Measurements from ENCODE around the gene RERGL. TPM values are rescaled to one million over a fixed set of nuclear protein-coding genes. Genes with fewer than 3 reads are reported as not detected.
"Not testable (repeated sequence)": the region's sequence is repeated elsewhere in the genome, so short reads cannot be mapped to it uniquely, and the experiment has no call there.

RERGL gene
- total RNA-seq, 1 experiment from 2014 or later = not detected

- ChIA-PET CTCF (no interaction called here), POLR2A (no interaction called here)
- no TSS peak for BruUV-seq (replicated peaks)
- H3K36me3 ChIP-seq (ENCODE audit: control insufficient read depth, insufficient read depth, low read length) = no peaks in the 10 kb centered on the region
- Mint-ChIP-seq H3K36me3 (ENCODE audit: insufficient read depth, unreplicated experiment) (no peaks in the 10 kb centered on the region), H3K27ac (ENCODE audit: unreplicated experiment) (no peak overlapping the region), H3K9me3 (ENCODE audit: unreplicated experiment) (peaks cover 9% of the 10 kb centered on the region), H3K4me3 (ENCODE audit: unreplicated experiment) (no peak overlapping the region), H3K27me3 (ENCODE audit: insufficient read depth, unreplicated experiment) (peaks cover 2% of the 10 kb centered on the region), H3K4me1 (ENCODE audit: low read depth, unreplicated experiment) (no peaks in the 10 kb centered on the region)
- no peaks in the 10 kb centered on the region for H3K4me1 ChIP-seq
- TF ChIP-seq CTCF (IDR thresholded peaks at IDR 0.05; ENCODE audit: insufficient read depth in 1 of 2, low read depth in 1 of 2, low read length in 1 of 2, severe bottlenecking in 1 of 2, unreplicated experiment in 1 of 2) = no peak
- H3K4me3 ChIP-seq (ENCODE audit: low read depth, low read length) = no peak overlapping the region
- no peaks in the 10 kb centered on the region for H3K27me3 ChIP-seq (replicated peaks; ENCODE audit: control insufficient read depth, insufficient read depth, low read length)
- intact Hi-C loops (cut with micrococcal nuclease; ENCODE audit: unreplicated experiment) = no loop called here
- no peak for DNase-seq
- no peaks in the 10 kb centered on the region for H3K9me3 ChIP-seq
These were observed 21.6 kb downstream of the RERGL start for GRCh38 chr12:18068355-18068754.

DNA sequence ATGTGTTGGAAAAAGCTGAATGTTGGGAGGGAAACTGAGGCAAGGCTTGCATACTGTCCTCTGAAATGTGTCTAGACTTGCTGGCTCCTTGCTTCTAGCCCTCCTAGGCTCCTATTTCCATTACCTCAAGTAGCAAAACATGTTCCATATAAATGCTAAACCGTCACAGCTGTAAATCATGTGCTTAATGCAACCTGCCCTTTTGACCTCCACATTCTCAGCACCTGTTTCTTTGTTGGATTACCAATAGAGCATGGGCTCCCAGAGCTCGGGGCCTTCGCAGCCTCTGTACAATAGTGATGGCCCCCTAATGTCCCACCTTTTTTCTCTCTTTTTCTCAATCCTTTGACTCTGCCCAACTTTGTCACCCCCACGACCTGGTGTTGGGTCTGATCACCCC is 23.3 kb downstream of the RERGL start:
- Histone ChIP-seq H3K9me3 (no peaks in the 10 kb centered on the region), H3K36me3 (ENCODE audit: control insufficient read depth, insufficient read depth, low read length) (no peaks in the 10 kb centered on the region), H3K27me3 (replicated peaks; ENCODE audit: control insufficient read depth, insufficient read depth, low read length) (no peaks in the 10 kb centered on the region), H3K4me3 (ENCODE audit: low read depth, low read length) (no peak overlapping the region), H3K4me1 (no peaks in the 10 kb centered on the region)
- Mint-ChIP-seq H3K4me1 (ENCODE audit: low read depth, unreplicated experiment) (no peaks in the 10 kb centered on the region), H3K4me3 (ENCODE audit: unreplicated experiment) (no peak overlapping the region), H3K36me3 (ENCODE audit: insufficient read depth, unreplicated experiment) (no peaks in the 10 kb centered on the region), H3K9me3 (ENCODE audit: unreplicated experiment) (peaks cover 11% of the 10 kb centered on the region), H3K27me3 (ENCODE audit: insufficient read depth, unreplicated experiment) (peaks cover 2% of the 10 kb centered on the region), H3K27ac (ENCODE audit: unreplicated experiment) (no peak overlapping the region)
- intact Hi-C loops (cut with micrococcal nuclease; ENCODE audit: unreplicated experiment) = no loop called here
- BruUV-seq (replicated peaks) = no TSS peak
- ChIA-PET CTCF (no interaction called here), POLR2A (no interaction called here)
- no peak for TF ChIP-seq CTCF (IDR thresholded peaks at IDR 0.05; ENCODE audit: insufficient read depth in 1 of 2, low read depth in 1 of 2, low read length in 1 of 2, severe bottlenecking in 1 of 2, unreplicated experiment in 1 of 2)
- no peak for DNase-seq

DNA sequence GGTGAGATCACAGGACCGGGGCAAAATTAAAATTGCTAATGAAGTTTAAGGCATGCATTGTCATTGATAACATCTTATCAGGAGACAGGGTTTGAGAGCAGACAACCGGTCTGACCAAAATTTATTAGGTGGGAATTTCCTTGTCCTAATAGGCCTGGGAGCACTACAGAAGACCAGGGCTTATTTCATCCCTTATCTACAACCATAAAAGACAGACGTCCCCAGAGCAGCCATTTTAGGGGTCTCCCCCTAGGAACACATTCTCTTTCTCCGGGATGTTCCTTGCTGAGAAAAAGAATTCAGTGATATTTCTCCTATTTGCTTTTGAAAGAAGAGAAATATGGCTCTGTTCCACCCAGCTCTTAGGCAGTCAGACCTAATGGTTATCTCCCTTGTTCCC is 27.1 kb downstream of the RERGL start:
- H3K4me3 Mint-ChIP-seq (ENCODE audit: unreplicated experiment); intact Hi-C loops (cut with micrococcal nuclease; ENCODE audit: unreplicated experiment); H3K27ac Mint-ChIP-seq (ENCODE audit: unreplicated experiment); CTCF ChIA-PET; DNase-seq; H3K4me1 ChIP-seq; H3K36me3 ChIP-seq (ENCODE audit: control insufficient read depth, insufficient read depth, low read length); H3K4me1 Mint-ChIP-seq (ENCODE audit: low read depth, unreplicated experiment); H3K4me3 ChIP-seq (ENCODE audit: low read depth, low read length); POLR2A ChIA-PET; H3K27me3 Mint-ChIP-seq (ENCODE audit: insufficient read depth, unreplicated experiment); H3K36me3 Mint-ChIP-seq (ENCODE audit: insufficient read depth, unreplicated experiment); BruUV-seq (replicated peaks); H3K27me3 ChIP-seq (replicated peaks; ENCODE audit: control insufficient read depth, insufficient read depth, low read length); H3K9me3 ChIP-seq: not testable (repeated sequence)
- H3K9me3 Mint-ChIP-seq (ENCODE audit: unreplicated experiment) = peaks cover 42% of the 10 kb centered on the region

GRCh38 chr12:18057051-18057450 is 32.9 kb downstream of the RERGL start:
- no peak for DNase-seq
- Histone ChIP-seq H3K9me3 (no peaks in the 10 kb centered on the region), H3K27me3 (replicated peaks; ENCODE audit: control insufficient read depth, insufficient read depth, low read length) (no peaks in the 10 kb centered on the region), H3K36me3 (ENCODE audit: control insufficient read depth, insufficient read depth, low read length) (no peaks in the 10 kb centered on the region), H3K4me3 (ENCODE audit: low read depth, low read length) (no peak overlapping the region), H3K4me1 (no peaks in the 10 kb centered on the region)
- no peaks in the 10 kb centered on the region for H3K36me3 Mint-ChIP-seq (ENCODE audit: insufficient read depth, unreplicated experiment)
- no TSS peak for BruUV-seq (replicated peaks)
- POLR2A ChIA-PET = no interaction called here
- H3K9me3 Mint-ChIP-seq (ENCODE audit: unreplicated experiment) = peaks cover 35% of the 10 kb centered on the region
- no peaks in the 10 kb centered on the region for H3K4me1 Mint-ChIP-seq (ENCODE audit: low read depth, unreplicated experiment)
- intact Hi-C loops (cut with micrococcal nuclease; ENCODE audit: unreplicated experiment) = no loop called here
- CTCF ChIA-PET = no interaction called here
- TF ChIP-seq CTCF (IDR thresholded peaks at IDR 0.05; ENCODE audit: insufficient read depth in 1 of 2, low read depth in 1 of 2, low read length in 1 of 2, severe bottlenecking in 1 of 2, unreplicated experiment in 1 of 2) = no peak
- H3K27ac Mint-ChIP-seq (ENCODE audit: unreplicated experiment) = no peak overlapping the region
- H3K4me3 Mint-ChIP-seq (ENCODE audit: unreplicated experiment) = no peak overlapping the region
- H3K27me3 Mint-ChIP-seq (ENCODE audit: insufficient read depth, unreplicated experiment) = no peaks in the 10 kb centered on the region
